GM21526 (cell line): ENCODE measurements around the gene RASGRF1.
A peak's percentile ranks its signal among the peaks of the same experiment; 100 is the strongest.

ENCODE experiments used
- ATAC-seq: cut with Tn5 transposase; IDR thresholded peaks from one replicate; pipeline ENCODE4 v1.9.1; 2021; ENCODE audit warnings: moderate library complexity; ENCODE audit not compliant: unreplicated experiment, low FRiP score

RASGRF1 gene

DNA sequence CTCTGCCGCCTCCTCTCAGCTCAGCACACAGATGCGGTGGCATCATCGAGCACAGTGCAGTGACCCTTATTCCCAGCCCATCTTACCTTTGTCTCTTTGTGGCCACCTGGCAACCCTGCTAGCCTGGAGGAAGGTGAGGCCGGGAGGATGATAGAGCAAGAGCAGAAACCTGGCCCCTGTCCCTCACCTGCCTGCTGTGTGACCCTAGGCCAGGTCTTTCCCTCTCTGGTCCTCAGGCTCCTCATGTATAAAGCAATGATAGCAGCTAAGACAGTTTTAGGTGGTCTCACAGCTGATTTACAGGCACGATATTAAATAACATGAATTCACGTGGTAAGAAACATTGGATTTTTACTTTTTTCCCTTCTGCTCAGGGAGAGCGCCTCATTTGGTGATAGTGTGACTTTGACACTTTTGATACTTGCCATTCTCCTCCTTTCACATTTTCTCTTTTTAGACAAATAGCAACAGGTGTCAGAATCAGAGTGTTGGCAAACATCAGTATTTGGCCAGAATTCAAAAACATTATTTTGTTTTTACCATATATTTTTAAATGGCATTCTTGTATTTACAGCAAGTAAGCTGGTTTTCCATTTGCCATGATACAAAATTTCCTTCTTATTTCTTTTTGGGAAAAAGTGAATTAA is 116.2 kb downstream of the RASGRF1 start:
- no peak for ATAC-seq

DNA sequence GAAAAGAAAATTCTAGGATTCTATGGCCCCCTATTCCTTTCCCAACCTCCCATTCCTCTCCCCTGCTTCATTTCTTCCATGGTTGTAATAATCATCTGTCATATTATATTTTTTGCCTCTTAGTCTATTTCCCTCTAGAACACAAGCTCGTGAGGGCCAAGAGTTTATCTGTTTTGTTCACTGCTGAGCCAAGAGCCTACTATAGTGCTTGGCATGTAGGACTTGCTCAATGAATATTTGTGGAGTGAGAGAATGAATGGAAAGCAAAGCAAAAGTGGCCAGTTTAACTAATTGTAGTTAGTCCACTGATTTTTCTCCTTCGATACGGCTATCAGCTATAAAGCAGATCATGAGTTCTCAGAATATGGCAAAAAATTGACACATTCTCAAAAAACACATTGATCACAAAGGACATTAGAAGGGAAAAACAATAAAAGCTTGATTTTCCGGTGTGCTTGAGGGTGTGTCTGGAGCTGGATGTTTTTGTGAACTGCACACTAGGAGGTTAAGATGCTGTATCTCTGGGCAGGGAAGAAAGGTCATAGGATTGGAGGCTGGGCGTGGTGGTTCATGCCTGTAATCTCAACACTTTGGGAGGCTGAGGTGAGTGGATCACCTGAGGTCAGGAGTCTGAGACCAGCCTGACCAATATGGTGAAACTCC is 120.8 kb downstream of the RASGRF1 start:
- no peak for ATAC-seq

DNA sequence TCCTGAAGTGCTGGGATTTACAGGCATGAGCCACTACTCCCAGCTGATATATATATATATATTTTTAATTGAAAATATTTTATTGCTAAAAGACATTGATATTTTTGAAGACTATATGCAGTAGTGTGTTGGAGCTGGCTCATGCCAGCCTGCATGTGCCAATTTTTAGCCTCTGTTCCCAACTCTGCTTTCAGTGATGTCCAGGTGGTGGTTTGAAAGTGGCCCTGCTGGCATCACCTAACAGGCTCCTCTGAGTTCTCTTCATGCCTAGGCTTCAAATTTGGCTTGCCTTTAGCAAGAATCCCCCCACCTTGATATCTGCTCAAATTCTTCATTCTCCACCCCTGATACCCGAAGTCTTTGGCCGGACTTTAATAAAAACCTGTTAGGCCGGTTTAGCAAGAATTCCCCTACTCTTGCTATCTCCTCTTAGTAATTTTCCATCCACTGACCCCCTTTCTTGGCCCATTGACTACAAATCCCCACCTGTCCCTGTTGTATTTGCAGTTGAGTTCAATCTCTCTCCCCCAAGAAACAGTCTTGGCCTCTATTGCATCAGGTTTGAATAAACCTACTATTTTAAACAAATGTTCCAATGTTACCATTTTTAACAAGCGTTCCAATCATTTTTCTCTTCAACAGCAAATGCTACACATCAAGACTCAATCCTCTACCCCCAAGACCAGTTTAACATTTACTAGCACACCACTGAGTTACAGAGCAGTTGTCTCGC is 121.9 kb downstream of the RASGRF1 start:
- ATAC-seq, result no peak

DNA sequence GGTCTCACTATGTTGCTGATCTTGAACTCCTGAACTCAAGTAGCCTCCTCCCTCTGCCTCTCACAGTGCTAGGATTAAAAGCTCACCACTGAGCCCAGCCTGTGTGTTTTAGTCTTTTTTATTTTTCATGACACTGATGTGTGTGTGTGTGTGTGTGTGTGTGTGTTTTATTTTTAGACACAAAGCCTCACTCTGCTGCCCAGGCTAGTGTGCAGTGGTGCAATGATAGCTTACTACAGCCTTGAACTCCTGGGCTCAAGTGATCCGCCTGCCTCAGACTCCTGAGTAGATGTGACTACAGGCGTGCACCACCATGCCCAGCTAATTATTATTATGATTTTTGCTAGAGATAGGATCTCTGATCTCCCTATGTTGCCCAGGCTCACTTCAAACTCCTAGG is 122.5 kb downstream of the RASGRF1 start:
- ATAC-seq, result no peak

DNA sequence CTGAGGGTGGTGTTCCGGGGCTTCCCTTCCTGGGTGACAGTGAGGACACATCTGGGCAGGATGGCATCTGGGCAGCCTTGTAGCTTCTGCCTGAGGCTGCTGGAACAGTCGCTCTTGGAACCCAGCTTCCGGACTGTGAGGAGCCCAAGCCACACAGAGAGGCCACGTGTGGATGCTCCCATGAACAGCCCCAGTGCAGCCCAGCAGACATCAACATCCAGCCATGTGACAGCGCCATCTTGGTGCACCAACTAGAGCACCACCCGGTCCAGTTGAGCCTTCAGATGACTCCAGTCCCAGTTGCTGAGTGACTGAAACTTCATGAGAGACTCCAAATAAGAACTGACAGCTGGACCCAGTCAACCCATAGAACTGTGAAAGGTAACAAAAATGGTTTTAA is 130.3 kb downstream of the RASGRF1 start:
- no peak for ATAC-seq

DNA sequence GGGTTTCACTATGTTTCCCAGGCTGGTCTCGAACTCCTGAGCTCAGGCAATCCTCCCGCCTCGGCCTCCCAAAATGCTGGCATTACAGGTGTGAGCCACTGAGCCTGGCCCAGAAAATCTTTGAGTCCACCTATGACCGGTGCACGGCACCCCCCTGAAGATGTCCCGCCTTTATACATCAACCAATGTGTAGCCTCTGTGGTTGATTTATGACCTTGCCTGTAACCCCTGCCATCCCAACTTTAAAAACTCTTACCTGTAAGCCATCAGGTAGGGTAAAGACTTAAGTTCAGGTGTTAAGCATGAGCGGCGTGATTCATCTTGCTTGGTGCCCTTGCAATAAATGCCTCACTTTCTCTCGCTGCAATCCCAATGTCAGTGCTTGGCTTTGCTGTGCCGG is 131.2 kb downstream of the RASGRF1 start:
- no peak for ATAC-seq

DNA sequence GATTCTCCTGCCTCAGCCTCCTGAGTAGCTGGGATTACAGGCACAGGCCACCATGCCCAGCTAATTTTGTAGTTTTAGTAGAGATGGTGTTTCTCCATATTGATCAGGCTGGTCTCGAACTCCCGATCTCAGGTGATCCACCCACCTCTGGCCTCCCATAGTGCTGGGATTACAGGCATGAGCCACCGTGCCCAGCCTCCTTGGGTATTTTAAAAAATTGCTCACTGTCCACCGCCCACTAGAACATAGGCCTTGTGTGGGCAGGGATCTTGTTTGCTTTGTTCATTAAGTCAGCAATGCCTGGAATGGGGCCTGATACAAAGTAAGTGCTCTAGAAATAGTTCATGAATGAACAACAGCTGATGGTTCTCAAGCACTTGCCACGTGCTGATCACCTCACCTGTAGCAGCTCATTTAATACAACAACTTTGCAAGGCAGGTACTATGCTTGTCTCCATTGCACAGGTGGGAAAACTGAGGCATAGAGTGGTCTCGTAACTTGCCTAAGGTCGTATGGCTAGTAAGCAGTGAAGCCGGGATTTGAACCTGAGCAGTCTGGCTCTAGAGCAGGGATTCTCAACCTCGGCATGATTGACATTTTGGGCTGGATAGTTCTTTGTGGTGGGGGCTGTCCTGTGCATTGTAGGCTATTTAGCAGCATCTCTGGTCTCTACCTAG is 133.0 kb downstream of the RASGRF1 start:
- ATAC-seq, result no peak

DNA sequence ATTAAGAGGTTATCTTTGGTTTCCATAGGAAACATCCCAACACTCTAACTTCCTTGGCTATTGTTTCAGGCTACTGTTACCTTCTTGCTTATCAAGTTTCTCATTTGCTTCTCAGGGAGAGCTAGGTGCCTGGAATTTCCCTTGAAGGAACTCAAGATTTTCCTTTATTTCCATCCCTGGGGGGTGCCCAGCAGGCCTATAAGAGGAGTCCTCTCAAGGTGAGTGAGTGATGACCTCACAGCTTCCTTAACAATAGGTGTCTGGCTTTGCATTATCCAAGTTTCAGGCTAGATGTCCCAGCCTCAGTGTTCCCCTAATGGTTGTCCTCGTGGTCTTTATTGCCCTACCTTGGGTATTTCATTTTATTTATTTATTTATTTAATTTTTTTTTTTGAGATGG is 133.6 kb downstream of the RASGRF1 start:
- no peak for ATAC-seq

DNA sequence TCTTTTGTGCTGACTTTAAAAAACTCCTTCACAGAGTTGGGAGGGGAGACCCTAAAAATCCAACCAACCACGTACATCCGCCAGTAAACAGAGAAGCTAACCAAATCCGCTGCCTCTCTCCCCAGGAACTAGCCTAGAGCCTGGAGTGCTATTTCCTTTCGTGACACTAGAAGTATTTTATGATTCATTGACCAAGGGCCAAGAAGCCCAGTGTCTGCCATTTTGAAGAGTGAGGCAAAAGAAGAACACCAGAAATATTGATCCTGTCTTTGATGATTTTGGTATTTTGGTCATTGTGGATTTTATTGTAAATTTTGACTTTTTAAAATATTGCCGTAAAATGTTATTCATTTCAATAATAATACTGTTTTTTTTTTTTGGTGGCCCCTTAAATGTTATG is 135.2 kb downstream of the RASGRF1 start:
- no peak for ATAC-seq

DNA sequence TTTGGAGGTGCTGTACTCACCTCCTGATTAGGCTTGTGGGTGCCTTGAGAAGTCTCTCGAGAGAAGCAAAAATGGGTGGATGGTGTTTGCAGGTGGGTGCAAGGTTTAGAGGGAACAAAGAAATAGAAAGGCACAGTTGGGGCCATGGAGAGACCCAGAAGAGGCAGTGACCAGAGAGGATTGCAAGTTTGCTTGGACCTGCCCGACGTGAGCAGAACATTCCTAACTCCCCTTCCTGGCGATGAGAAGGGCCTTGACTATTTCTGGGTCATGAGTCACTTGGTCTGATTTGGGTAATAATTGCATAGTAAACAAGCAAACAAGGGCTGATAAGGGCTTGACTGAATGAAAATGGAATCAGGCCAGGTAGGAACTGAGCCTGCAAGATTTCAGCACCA is 138.7 kb downstream of the RASGRF1 start:
- no peak for ATAC-seq

DNA sequence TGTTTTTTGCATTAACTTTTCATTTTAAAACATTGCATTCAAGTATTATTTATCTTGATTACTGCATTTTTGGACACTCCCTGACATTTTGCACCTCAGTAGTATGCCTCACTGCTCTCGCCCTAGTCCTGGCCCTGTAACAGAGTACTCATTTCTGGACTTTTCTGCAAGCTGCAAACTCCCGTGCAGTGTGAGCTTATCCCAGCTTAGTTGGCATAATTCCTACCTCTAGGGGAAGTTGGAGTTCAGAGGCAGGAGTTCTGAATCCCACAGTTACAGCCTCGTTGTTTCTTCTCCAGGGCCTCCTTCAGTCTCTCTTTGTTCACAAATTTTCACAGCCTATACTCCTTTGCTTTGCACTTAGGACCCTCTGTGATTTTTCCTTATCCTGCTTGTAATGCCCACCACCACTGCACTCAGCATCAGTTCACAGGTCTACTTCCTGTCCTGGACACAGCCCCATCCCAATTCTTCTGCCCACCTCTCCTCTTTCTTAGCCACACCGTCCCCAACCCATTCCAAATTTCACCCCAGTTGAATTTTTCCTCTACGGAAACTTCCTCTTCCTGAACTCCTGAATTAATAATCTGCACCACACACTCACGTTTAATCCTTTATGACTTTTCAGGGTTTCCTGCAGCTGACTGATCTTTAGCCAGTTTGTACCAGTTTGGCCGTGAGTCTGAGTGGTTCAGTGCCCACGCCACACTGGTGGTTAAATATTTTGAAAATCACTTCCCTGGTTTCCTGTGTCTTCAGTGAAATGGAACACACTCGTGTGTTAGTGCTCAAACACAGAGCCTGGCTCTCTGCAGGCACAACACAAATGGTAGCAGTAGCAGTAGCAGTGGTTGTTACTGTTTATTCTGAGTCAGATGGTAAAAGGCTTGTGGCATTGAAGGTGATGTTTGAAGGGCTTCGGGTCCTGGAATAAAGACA is 139.4 kb downstream of the RASGRF1 start:
- no peak for ATAC-seq

DNA sequence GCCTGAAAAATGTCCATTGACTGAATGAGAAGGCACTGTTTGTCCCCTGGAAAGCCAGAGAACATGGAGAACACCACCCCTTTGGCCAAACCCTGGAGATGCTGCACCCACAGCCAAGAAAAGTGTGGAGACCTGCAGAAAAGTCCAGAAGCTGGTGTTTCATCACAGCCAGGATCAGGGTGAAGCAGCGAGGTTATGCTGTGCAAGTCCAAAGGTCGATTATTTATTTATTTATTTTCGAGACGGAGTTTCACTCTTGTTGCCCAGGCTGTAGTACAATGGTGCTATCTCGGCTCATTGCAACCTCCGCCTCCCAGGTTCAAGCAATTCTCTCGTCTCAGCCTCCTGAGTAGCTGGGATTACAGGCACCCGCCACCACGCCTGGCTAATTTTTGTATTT is 140.2 kb downstream of the RASGRF1 start:
- no peak for ATAC-seq

DNA sequence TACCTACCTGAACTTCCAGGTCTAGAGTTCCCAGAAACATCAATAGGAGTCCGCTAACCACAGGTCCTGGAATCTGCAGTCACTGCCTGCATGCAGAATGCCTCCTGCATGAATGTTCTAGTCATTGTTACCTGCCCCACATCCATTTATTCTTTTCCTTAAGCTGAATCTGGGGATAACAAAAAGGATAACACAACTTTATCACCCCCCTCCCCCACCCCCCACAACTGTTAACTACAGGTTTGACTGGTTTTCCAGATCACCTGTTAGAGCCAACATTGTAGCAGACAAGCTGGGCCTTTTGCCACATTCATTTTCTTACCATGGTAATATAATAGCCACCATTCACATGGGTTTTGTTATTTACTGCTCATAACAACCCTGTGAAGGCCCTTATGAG is 141.1 kb downstream of the RASGRF1 start:
- no peak for ATAC-seq

DNA sequence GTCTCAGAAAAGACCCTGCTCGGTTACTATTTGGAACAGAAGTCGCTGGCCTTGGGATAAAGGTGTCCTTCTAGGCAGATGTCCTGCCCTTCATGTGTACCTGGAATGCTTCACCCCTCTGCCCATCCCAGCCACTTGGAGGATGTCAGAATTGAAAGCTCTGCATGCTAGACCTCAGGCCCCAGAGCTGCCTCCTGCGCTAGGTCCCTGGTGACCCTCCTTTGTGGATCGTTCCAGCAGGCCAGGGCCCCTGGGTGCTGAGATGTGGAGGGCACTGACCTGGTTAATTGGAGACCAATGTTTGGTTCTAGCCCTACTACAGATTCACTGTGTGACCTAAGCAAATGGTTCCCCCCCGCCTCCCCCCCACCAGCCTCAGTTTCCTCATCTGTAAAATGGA is 143.1 kb downstream of the RASGRF1 start:
- ATAC-seq, result no peak

DNA sequence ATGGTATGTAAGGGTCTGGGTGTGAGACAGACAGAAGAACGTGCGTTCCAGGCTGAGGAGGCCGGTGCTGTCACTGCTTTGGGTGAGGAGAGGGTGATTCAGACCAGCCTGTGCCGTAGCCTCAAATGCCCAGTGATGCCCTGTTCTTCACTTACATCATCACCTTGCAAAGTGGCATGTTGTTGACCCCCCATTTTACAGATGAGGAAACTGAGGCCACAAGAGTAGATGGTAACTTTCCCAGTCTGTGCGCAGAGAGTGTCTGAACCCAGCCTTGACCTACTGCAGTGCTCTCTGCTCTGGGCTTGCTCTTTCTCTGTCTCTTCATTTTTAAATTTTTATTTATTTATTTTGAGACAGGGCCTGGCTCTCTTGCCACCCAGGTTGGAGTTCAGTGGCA is 144.1 kb downstream of the RASGRF1 start:
- ATAC-seq, result no peak

DNA sequence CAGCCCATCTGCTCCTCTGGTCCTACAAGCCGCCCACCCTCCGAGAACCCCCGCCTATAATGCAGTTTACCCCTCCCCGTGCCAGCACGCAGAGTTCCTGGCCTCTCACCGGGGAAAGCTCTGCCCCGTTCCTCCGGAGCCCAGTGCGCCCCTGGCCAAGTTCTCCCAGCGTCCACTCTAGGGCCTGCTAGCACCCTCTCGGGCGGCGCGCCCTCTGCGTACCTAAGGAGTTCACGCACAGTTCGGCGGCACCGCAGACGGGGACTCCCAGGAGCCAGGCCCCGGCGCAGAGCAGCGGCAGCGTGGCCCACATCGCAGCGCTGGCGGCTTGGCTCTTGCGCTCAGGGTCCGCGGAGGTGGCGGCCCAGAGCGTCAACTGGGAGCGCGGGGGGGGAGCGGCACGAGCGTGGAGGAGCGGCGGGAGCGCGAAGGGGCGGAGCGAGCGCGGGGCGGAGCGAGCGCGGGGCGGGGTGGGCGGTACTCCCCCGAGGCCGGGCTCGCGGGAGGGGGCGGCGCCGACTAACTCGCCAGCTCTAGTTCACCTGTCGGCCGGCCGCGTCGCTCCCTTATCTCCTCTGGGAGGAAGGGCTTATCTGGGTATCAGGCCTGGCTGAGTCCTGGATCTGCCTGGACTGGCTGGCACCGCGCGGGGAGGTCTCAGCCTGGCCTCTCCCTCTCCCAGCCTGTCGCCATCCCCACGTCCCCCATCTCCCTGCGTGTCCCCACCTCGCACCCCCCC is 145.7 kb downstream of the RASGRF1 start, which contains the start of gene CTSH:
Gene CTSH (minus strand): TSS at position 378 of the 739 bp plus-strand sequence. CDS start 65 bp downstream, at position 313.
- ATAC-seq, result peak; percentile 59

DNA sequence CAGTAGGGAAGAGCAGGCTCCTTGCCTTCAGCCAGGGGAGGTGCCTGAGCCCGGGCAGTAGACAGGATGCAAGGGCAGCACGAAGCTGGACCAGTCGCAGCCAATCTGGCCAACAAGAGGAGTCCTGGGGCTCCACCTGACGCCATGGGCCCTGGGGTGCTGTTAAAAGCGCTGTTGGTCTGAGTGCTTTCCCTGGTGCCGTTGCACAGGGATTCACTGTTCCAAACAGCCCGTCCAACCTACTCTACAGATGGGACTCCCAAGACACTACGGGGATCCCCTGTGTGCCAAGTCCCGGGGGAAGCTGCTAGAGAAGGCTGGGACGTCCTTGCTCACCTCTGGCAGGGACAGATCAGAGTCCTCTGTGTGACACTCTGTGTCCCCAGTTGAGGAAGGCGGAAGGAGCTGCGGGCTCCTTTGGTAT is 146.4 kb downstream of the RASGRF1 start:
- ATAC-seq, result peak; percentile 9

DNA sequence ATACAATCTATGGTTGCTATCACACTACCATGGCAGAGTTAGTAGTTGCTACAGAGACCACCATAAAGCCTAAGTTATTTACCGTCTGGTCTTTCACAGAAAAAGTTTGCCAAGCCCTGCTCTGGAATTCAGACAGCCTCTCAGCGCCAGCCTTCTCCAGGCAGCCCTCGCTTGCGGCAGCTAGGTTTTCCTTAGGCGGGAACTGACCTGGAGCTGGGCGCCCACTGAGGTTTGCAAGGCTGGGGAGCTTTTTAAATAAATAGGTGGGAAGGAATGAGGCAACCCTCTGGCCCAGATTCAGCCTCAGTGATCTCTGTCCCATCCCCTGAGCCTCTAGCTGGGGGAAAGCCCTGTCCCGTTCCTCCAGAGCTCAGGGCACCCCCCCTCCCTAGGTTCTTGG is 146.9 kb downstream of the RASGRF1 start:
- no peak for ATAC-seq

DNA sequence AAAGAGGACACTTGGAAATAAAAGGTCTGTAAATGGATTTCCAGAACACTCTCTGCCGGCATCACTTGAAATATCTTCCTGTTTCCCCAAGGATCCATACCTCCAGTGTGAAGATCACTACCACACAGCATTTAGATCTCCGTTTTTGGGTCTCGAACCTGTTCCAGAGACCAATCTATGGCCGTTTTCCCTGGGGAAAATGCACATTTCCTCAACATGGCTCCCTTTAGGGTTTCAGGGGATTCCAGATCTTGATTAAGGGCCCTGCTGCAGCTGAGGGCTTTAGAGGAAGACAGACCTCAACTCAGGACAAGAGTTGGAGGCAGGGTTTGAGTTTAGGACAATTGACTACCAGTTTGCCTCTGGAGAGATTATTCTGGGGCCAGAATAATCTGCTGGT is 147.8 kb downstream of the RASGRF1 start:
- ATAC-seq, result no peak
